Gastroesophageal sphincter (tissue), 3 donors: Measurements from ENCODE around the gene CERK.

Experiments used
- CTCF ChIP-seq, 4 experiments: fragments of 200-600 bp in 2 of 4; fragments of 450-650 bp in 2 of 4; sonication (generic) in 1 of 4; IDR thresholded peaks; one replicate each; pipeline ENCODE4 v1.5.1; 2017 to 2019; ENCODE audit warnings: antibody characterized with exemption in 4 of 4, mild to moderate bottlenecking in 2 of 4, moderate library complexity in 2 of 4
- POLR2A ChIP-seq, 2 donors: fragments of 450-650 bp; IDR thresholded peaks; one replicate each; pipeline ENCODE4 v1.6.1; 2017; ENCODE audit warnings: antibody characterized with exemption in 2 of 2, mild to moderate bottlenecking in 2 of 2, moderate library complexity in 1 of 2

DNA sequence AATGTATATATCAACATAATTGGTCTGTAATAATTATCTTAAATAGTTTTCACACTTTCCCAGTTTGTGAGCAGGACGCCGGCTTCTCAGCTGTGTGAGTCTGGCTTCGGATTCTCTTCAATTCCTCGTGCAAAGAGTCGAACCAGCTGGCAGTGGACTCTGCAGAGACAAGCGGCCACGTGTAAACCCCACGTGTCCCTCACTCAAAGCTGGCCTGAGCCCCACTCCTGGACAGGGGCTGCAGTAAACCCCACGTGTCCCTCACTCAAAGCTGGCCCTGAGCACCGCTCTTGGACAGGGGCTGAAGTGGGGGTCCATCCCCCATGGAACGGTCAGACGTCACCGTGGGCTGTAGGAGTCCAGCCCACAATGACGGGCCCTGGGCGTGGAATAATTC, 51.0 kb downstream of the CERK start:
- TF ChIP-seq POLR2A (IDR thresholded peaks at IDR 0.05): no peak
- TF ChIP-seq CTCF (IDR thresholded peaks at IDR 0.05): no peak
